HepG2 (cell line): ENCODE data around the gene SOCS3. TPM values are rescaled to one million over a fixed set of nuclear protein-coding genes. Genes with fewer than 3 reads are reported as not detected.

Experiments
- FOXO1 ChIP-seq: sonication (generic); formaldehyde crosslinking; IDR thresholded peaks from 2 replicates; pipeline ENCODE4 v1.4.0; 2020; ENCODE audit warnings: missing genetic modification reagents
- NFKBIZ ChIP-seq: IDR thresholded peaks from 2 replicates; pipeline ENCODE4 v1.6.1; 2018; ENCODE audit warnings: missing genetic modification reagents, missing compliant biosample characterization
- NR2C2 ChIP-seq: sonication (generic); formaldehyde crosslinking; IDR thresholded peaks from 2 replicates; pipeline ENCODE4 v1.4.0; 2020; ENCODE audit warnings: missing genetic modification reagents, mild to moderate bottlenecking, moderate library complexity, borderline replicate concordance
- SMAD1 ChIP-seq: sonication (generic); formaldehyde crosslinking; IDR thresholded peaks from 2 replicates; pipeline ENCODE4 v1.4.0; 2020; ENCODE audit warnings: missing genetic modification reagents, low read depth, mild to moderate bottlenecking, borderline replicate concordance
- SRSF4 ChIP-seq: fragments of 200-400 bp; formaldehyde crosslinking; IDR thresholded peaks from one replicate; pipeline ENCODE4 v1.6.1; 2018; ENCODE audit warnings: mild to moderate bottlenecking, low read depth, low read length, moderate library complexity; ENCODE audit not compliant: poor library complexity, severe bottlenecking
- TAF15 ChIP-seq: fragments of 200-400 bp; formaldehyde crosslinking; IDR thresholded peaks from one replicate; pipeline ENCODE4 v1.6.1; 2018; ENCODE audit warnings: mild to moderate bottlenecking, low read depth, low read length; ENCODE audit not compliant: poor library complexity, severe bottlenecking
- ZNF557 ChIP-seq: sonication (generic); formaldehyde crosslinking; IDR thresholded peaks from 2 replicates; pipeline ENCODE4 v1.4.0; 2020; ENCODE audit warnings: missing genetic modification reagents
- ZNF570 ChIP-seq: sonication (generic); formaldehyde crosslinking; IDR thresholded peaks from 2 replicates; pipeline ENCODE4 v1.4.0; 2020; ENCODE audit warnings: mild to moderate bottlenecking, missing genetic modification reagents, borderline replicate concordance
- ZNF577 ChIP-seq: sonication (generic); formaldehyde crosslinking; IDR thresholded peaks from 2 replicates; pipeline ENCODE4 v1.4.0; 2020; ENCODE audit warnings: mild to moderate bottlenecking, low read depth, missing genetic modification reagents, borderline replicate concordance
- ZNF629 ChIP-seq: sonication (generic); formaldehyde crosslinking; conservative IDR thresholded peaks from 2 replicates; pipeline ENCODE4 v1.5.0; 2020; ENCODE audit warnings: missing genetic modification reagents
- ZNF7 ChIP-seq: IDR thresholded peaks from 2 replicates; pipeline ENCODE4 v1.6.1; 2016; ENCODE audit warnings: missing biosample characterization, missing genetic modification reagents
- ZNF790 ChIP-seq: sonication (generic); formaldehyde crosslinking; IDR thresholded peaks from 2 replicates; pipeline ENCODE4 v1.8.0; 2022; ENCODE audit warnings: missing genetic modification reagents, mild to moderate bottlenecking, borderline replicate concordance
- polyA plus RNA-seq, 8 experiments: library from polyadenylated mRNA; depleted of rRNA in 3 of 8; stranded (reverse) in 7 of 8; unstranded in 1 of 8; fragments of >200 nt; fragmentation: Illumina TruSeq in 4 of 8; extraction: Trizol in 4 of 8; gene quantifications; 2 replicates each; pipeline versions ENCODE4 v1.2.1 to v1.2.3, GENCODE V29; 2011 to 2016; ENCODE audit warnings: low read depth in 4 of 8, missing spikeins in 1 of 8, mixed read lengths in 1 of 8; ENCODE audit not compliant: insufficient read depth in 1 of 8
- total RNA-seq, 5 experiments: library from RNA; depleted of rRNA; stranded (reverse); fragments of >200 nt; fragmentation: Illumina TruSeq; extraction: Trizol; gene quantifications; 2 replicates each; pipeline ENCODE4 v1.2.3, GENCODE V29; 2016; ENCODE audit warnings: low read depth in 1 of 5
- TF ChIP-seq, protein P1 (sequence below): IDR thresholded peaks from 2 replicates; pipeline ENCODE4 v1.6.1; 2016; ENCODE audit warnings: low read depth, missing genetic modification reagents, missing compliant biosample characterization
- TF ChIP-seq, protein P2 (sequence below): IDR thresholded peaks from 2 replicates; pipeline ENCODE4 v1.6.1; 2016; ENCODE audit warnings: missing compliant biosample characterization, missing genetic modification reagents, borderline replicate concordance
- TF ChIP-seq, protein P3 (sequence below): sonication (generic); formaldehyde crosslinking; IDR thresholded peaks from 2 replicates; pipeline ENCODE4 v1.5.1; 2020; ENCODE audit warnings: missing genetic modification reagents, mild to moderate bottlenecking, borderline replicate concordance
- TF ChIP-seq, protein P4 (sequence below): sonication (generic); formaldehyde crosslinking; IDR thresholded peaks from 2 replicates; pipeline ENCODE4 v1.5.0; 2020; ENCODE audit warnings: mild to moderate bottlenecking, missing genetic modification reagents

SOCS3 gene
- total and polyA plus RNA-seq, 2 of the 13 experiments (the other 11 are each of a cell fraction or from before 2014, with no cell fraction given): 0.77 to 2.4 TPM

DNA sequence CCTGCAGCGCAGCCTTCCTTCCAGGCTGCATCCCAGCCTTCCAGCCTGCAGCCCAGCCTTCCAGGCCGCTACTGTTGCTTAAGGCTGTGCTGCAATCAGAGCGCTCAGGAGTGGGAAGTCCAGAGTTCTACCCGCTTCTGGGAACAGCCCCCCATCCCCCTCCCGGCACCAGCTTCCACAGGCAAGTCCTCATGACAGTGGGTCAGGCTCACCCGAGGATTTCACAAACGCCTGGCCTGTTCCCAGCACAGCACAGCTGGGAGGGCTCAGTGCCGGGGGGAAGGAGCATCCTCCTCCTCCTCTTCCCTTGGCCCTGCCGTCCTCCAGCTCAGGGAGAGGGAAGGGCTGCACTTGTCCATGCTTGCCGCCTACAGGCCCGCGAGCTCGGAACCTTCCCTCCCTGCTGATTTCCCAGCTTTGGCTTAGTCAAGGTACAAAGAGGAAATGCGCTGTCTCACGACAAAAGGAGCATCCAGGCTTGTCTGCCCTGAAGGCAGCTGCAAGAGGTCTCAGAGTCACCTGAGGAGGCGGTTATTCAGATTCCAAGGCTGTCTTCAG is 8.3 kb downstream of the SOCS3 start (continued):
- TF ChIP-seq, protein P1, sequence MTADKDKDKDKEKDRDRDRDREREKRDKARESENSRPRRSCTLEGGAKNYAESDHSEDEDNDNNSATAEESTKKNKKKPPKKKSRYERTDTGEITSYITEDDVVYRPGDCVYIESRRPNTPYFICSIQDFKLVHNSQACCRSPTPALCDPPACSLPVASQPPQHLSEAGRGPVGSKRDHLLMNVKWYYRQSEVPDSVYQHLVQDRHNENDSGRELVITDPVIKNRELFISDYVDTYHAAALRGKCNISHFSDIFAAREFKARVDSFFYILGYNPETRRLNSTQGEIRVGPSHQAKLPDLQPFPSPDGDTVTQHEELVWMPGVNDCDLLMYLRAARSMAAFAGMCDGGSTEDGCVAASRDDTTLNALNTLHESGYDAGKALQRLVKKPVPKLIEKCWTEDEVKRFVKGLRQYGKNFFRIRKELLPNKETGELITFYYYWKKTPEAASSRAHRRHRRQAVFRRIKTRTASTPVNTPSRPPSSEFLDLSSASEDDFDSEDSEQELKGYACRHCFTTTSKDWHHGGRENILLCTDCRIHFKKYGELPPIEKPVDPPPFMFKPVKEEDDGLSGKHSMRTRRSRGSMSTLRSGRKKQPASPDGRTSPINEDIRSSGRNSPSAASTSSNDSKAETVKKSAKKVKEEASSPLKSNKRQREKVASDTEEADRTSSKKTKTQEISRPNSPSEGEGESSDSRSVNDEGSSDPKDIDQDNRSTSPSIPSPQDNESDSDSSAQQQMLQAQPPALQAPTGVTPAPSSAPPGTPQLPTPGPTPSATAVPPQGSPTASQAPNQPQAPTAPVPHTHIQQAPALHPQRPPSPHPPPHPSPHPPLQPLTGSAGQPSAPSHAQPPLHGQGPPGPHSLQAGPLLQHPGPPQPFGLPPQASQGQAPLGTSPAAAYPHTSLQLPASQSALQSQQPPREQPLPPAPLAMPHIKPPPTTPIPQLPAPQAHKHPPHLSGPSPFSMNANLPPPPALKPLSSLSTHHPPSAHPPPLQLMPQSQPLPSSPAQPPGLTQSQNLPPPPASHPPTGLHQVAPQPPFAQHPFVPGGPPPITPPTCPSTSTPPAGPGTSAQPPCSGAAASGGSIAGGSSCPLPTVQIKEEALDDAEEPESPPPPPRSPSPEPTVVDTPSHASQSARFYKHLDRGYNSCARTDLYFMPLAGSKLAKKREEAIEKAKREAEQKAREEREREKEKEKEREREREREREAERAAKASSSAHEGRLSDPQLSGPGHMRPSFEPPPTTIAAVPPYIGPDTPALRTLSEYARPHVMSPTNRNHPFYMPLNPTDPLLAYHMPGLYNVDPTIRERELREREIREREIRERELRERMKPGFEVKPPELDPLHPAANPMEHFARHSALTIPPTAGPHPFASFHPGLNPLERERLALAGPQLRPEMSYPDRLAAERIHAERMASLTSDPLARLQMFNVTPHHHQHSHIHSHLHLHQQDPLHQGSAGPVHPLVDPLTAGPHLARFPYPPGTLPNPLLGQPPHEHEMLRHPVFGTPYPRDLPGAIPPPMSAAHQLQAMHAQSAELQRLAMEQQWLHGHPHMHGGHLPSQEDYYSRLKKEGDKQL (CRISPR knock-in tag): no peak
- no peak for TF ChIP-seq ZNF629
- TF ChIP-seq ZNF577 (CRISPR knock-in tag): no peak
- TF ChIP-seq, protein P2, sequence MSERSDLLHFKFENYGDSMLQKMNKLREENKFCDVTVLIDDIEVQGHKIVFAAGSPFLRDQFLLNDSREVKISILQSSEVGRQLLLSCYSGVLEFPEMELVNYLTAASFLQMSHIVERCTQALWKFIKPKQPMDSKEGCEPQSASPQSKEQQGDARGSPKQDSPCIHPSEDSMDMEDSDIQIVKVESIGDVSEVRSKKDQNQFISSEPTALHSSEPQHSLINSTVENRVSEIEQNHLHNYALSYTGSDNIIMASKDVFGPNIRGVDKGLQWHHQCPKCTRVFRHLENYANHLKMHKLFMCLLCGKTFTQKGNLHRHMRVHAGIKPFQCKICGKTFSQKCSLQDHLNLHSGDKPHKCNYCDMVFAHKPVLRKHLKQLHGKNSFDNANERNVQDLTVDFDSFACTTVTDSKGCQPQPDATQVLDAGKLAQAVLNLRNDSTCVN: no peak
- TF ChIP-seq, protein P3, sequence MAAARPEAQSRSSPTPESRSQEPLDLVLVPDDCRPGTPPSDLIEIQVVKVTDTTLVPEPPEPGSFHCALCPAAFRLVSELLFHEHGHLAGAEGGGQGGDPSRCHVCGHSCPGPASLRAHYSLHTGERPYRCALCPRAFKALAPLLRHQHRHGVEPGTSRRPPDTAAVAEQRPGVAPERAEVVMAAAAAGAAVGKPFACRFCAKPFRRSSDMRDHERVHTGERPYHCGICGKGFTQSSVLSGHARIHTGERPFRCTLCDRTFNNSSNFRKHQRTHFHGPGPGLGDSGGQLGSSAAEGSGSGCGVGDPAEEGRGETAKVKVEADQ (CRISPR knock-in tag): 0 out of 2 replicates have a peak, but pooled peaks have one; percentile 22
- no peak for TF ChIP-seq SMAD1 (CRISPR knock-in tag)
- TF ChIP-seq NFKBIZ (CRISPR knock-in tag): peak; percentile 74; the same call in 1 of the 2 replicates
- TF ChIP-seq ZNF790 (CRISPR knock-in tag): no peak
- 0 out of 2 replicates have a peak, but pooled peaks have one; percentile 10 for TF ChIP-seq FOXO1 (CRISPR knock-in tag)
- TF ChIP-seq, protein P4, sequence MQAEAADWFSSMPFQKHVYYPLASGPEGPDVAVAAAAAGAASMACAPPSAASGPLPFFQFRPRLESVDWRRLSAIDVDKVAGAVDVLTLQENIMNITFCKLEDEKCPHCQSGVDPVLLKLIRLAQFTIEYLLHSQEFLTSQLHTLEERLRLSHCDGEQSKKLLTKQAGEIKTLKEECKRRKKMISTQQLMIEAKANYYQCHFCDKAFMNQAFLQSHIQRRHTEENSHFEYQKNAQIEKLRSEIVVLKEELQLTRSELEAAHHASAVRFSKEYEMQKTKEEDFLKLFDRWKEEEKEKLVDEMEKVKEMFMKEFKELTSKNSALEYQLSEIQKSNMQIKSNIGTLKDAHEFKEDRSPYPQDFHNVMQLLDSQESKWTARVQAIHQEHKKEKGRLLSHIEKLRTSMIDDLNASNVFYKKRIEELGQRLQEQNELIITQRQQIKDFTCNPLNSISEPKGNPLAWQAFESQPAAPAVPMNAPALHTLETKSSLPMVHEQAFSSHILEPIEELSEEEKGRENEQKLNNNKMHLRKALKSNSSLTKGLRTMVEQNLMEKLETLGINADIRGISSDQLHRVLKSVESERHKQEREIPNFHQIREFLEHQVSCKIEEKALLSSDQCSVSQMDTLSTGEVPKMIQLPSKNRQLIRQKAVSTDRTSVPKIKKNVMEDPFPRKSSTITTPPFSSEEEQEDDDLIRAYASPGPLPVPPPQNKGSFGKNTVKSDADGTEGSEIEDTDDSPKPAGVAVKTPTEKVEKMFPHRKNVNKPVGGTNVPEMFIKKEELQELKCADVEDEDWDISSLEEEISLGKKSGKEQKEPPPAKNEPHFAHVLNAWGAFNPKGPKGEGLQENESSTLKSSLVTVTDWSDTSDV (CRISPR knock-in tag): no peak
- no peak for TF ChIP-seq ZNF570 (CRISPR knock-in tag)
- TF ChIP-seq NR2C2: 0 out of 2 replicates have a peak, but pooled peaks have one; percentile 13
- no peak for TF ChIP-seq ZNF7 (CRISPR knock-in tag)
- TF ChIP-seq ZNF557: no peak
- no peak for TF ChIP-seq SRSF4
- TF ChIP-seq TAF15: no peak
